Mammary epithelial cell (primary cell): ENCODE data around the gene CAPN9.

ENCODE experiments used
- EZH2 ChIP-seq: IDR thresholded peaks from 2 replicates; pipeline ENCODE4 v1.6.1; 2012; ENCODE audit warnings: low read length, inconsistent platforms, borderline replicate concordance
- TF ChIP-seq, protein P1 (sequence below), 2 donors: IDR thresholded peaks in 1 of 2; conservative IDR thresholded peaks in 1 of 2; 2 replicates each; pipeline ENCODE4 v1.5.1; 2011 to 2012; ENCODE audit warnings: inconsistent platforms in 2 of 2, low read length in 2 of 2, mild to moderate bottlenecking in 2 of 2, control low read depth in 1 of 2, low read depth in 1 of 2; ENCODE audit not compliant: insufficient read depth in 1 of 2; ENCODE audit errors: extremely low read depth in 1 of 2

DNA sequence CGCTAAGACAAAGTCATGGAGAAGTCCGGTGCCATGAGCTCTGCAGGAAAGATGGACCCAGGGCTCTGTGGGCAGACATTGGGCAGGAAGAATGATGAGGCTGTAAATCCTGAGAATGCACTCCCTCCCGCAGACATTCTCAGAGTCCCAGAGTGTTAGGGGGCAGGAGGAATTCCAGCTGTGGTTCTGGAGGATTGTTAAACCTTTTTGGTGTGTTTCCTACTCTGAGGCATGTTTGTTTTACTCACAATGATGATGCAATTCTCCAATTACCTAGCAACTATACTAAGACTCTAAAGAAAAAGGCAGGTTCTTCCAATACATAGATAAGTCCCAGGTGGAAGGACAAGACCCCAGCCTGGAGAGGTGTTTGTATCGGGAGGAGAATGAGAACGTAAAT, 2.8 kb upstream of the CAPN9 start:
- TF ChIP-seq, protein P1, sequence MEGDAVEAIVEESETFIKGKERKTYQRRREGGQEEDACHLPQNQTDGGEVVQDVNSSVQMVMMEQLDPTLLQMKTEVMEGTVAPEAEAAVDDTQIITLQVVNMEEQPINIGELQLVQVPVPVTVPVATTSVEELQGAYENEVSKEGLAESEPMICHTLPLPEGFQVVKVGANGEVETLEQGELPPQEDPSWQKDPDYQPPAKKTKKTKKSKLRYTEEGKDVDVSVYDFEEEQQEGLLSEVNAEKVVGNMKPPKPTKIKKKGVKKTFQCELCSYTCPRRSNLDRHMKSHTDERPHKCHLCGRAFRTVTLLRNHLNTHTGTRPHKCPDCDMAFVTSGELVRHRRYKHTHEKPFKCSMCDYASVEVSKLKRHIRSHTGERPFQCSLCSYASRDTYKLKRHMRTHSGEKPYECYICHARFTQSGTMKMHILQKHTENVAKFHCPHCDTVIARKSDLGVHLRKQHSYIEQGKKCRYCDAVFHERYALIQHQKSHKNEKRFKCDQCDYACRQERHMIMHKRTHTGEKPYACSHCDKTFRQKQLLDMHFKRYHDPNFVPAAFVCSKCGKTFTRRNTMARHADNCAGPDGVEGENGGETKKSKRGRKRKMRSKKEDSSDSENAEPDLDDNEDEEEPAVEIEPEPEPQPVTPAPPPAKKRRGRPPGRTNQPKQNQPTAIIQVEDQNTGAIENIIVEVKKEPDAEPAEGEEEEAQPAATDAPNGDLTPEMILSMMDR (conservative IDR thresholded peaks at IDR 0.05 in 1 of 2, IDR thresholded peaks at IDR 0.05 in 1 of 2; ENCODE audit: extremely low read depth in 1 of 2, insufficient read depth in 1 of 2, low read depth in 1 of 2, low read length in 2 of 2), result no peak
- no peak for TF ChIP-seq EZH2
